ENCODE measurements around the gene GABRB1.

The GABRB1 gene

DNA sequence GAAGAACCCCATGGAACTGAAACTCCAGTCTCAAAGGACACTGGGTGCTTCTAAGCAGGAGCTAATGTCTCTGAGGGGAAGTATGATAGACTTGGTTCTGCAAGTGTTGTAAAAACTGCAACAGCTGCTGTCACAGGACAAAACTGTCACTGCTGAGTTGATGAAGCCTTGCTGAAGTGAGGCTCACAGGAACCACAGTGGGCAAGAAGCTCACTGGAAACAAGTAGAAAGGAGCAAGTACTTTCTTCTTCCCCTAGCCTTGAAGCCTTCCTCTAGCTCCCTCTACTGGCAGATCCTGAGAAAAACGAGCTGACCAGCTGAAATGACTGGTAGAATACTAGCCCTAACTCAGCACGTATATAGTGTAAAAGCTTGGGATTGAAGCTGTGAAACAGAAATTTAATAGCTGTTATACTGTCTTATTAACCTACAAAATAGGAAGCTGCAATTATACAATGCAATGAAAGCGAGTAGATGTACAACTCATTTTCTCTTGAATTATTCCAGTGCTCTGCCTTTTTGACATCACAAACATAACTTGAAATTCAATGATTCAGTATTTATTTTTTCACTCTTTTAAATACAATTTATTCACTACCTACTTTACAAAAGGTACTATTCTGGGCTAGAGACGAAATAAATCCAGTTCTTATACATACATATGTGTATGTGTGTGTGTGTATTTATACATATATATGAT is 91.4 kb downstream of the GABRB1 start:
- peak; percentile 99 for DNase-seq

GRCh38 chr4:47128991-47129390 is 97.6 kb downstream of the GABRB1 start:
- no peak for DNase-seq

DNA sequence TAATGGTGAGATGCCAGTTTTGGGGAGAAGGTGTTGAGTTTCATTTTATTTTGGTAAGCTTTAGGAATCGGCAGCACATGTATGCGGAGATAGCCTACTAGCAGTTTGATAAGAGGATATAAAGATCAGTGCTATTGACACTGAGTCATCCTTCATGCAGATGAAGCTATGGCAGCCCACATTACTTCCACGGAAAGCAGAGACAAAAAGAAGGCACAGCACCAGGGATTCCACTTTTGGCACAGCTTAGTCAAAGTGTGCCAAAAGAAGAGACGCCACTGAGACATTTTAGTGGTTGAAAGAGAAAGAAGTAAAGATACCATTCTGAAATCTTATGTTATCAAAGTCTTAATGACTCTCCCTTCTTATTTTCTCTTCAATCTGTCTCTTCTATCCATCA is 103.8 kb downstream of the GABRB1 start:
- no peak for DNase-seq

- DNase-seq, result no peak
Observed at GRCh38 chr4:47143261-47143660, 111.9 kb downstream of the GABRB1 start.

GRCh38 chr4:47145630-47146029 is 114.3 kb downstream of the GABRB1 start:
- DNase-seq, result peak; percentile 58

DNA sequence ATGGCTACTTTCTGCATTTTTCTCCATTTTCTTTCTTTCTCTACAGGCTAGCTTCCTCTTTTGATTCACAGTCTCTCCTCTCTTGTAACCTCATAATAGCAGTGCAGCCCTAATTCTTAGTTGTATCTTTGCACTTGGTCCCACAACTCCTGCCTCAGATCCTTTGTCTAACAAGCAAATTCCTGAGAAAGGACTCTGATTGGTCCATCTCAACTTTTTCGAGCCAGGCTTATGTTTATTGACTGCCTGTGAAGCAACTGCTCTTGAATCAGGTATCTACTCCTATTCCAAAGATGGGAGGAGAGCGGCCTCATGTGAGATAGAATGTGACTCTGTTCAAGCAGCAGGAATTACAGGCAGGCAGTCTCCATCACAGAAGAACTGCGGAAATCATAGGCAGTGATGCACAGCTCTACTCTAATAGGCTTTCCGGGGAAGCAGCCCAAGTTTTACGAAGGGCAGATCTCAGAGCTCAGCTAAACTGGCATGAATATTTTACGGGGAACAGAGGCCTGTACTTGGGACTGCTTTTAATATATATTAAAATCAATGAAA is 123.5 kb downstream of the GABRB1 start:
- DNase-seq, result peak; percentile 34

DNA sequence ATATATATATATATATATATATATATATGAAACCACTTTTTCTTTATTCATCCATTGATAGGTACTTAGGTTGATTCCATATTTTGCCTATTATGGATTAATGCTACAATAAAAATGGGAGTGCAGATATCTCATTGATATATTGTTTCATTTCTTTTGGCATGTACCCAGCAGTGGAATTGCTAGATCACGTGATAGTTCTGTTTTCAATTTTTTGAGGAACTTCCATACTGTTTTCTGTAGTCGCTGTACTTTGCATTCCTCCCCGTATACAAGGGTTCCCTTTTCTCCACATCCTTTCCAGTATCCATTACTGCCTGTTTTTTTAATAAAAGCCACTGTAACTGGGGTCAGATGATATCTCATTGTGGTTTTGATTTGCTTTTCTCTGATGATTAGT is 124.6 kb downstream of the GABRB1 start:
- DNase-seq, result peak; percentile 39

DNA sequence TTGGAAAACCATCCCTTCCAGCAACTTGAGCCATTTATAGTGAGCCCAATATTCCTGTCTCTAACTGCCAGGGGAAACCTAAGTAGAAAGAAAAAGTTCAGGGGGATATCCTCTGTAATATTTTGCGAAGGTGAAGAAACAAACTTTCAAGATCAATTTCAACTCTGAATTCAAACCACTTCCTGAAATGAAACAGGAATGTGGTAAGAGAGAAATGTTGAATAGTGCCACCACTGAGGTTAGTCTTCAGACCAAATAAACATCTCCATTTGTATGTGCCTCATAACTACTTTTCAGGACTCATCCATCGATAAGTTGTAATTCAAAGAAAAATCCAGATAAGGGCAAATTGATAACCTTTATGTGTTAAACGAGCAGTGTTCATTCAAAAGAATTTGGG is 128.7 kb downstream of the GABRB1 start:
- DNase-seq, result peak; percentile 76

DNA sequence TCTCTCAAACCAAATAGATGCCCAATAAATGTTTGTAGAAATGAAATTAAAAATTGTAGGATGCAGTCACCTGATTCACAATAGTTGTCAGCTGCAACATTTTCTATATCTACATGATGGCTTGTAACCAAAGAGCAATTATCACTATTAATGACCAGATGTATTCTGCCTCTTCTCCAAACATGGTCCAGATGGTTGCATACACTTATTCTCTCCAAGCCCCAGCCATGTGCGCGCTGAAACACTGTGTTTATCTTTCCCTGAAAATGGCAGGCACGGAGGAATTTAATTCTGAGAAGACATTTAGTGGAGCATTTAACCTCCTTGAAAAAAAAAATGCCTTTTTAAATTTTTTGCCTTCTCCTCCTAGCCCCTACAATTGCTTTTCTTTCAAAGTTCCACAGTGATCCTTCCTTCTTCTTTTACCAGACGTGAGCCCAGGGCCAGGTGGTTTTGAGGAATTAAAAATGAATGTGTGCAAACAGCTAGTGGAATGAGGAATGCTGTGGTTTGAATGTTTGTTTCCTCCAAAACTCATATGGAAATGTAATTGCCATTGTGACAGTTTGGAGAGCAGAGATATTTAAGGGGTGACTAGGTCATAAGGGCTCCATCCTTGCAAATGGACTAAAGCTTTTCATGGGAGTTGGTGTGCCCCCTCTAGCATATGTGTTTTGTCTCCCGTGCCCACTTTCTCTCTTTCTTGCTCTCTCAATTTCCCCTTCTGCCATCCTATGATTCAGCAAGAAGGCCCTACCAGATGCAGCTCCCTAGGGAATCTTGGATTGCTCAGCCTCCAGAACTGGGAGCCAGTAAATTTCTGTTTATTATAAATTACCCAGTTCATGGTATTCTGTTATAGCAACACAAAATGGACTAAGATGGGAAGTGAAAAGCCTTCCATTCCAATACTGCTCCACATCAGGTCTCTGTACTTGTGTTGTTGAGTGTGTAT is 136.0 kb downstream of the GABRB1 start:
- no peak for DNase-seq

GRCh38 chr4:47184083-47184482 is 152.7 kb downstream of the GABRB1 start:
- DNase-seq, result no peak

DNA sequence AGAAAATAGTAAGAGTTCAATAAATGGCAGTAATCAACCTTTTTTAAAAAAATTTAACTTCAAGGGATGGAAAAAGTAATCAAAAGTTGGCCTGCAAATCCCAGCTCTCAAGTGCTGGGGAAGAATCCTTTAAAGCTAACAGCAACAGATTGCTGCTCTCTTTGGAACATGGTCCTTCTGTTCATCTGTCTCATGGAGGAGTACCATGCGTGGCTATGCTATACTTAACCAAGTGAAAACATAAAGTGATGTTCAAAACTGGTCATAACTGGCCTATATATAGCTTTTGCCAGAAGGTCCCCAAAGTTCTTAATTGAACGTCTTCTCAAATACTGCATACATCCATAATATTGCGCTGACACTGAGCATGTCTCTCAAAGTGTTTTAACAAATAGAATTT is 154.4 kb downstream of the GABRB1 start:
- DNase-seq, result no peak

DNA sequence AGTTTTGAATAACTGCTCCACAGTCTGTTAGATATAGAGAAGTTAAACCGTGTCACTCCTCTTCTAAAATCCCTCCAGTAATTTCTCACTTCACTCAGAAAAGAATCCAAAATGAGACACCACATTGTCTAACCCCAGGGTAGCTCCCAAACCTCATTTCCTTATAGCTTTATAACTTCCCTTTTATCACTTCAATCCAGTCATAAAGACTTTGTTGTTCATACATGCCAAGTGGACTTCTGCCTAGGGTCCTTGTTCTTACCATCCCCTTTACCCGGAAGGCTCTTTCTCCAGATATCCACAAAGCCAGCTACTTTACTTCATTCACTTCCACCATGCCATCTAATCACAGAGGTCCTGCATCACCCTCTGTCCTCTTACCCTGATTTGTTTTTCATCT is 156.2 kb downstream of the GABRB1 start:
- peak; percentile 72 for DNase-seq

GRCh38 chr4:47193179-47193578 is 161.8 kb downstream of the GABRB1 start:
- no peak for DNase-seq

DNA sequence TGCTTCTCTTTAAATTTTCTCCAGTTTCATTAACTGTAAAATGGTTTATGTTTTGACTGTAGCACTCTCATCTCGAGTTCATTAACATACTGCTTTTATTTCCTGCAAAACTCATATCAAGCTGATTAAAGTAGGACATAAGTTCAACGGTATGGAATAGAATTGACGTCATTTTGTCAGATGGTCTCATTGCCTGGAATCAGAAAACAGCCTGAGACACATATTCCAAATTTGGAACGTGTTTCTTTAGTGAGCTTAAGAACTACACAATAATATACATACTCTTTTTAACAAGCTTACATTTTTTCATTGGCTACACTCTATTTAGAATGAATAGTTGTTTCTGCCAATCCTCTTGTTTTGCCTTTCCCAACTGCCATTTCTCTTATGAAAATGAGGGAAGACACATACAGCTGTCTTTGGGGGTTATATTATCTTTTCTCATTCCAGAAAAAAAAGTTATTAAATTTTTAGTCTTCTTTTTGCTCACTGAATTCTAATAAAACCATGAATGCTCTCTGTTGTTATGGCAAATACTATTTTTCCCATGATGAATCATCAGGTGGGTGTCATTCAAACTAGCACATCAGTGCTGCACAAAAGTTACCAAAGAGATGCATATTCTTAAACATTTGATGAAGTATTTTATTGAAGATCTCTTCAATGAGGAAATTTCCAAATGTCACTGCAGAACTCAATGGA is 162.8 kb downstream of the GABRB1 start:
- DNase-seq, result no peak

GRCh38 chr4:47195706-47196105 is 164.3 kb downstream of the GABRB1 start:
- DNase-seq, result no peak

- no peak for DNase-seq
Observed at GRCh38 chr4:47198791-47199190, 167.4 kb downstream of the GABRB1 start.

GRCh38 chr4:47203593-47203992 is 172.2 kb downstream of the GABRB1 start:
- no peak for DNase-seq

GRCh38 chr4:47207555-47207954 is 176.2 kb downstream of the GABRB1 start:
- no peak for DNase-seq

- no peak for DNase-seq
Observed at GRCh38 chr4:47209833-47210232, 178.5 kb downstream of the GABRB1 start.

DNA sequence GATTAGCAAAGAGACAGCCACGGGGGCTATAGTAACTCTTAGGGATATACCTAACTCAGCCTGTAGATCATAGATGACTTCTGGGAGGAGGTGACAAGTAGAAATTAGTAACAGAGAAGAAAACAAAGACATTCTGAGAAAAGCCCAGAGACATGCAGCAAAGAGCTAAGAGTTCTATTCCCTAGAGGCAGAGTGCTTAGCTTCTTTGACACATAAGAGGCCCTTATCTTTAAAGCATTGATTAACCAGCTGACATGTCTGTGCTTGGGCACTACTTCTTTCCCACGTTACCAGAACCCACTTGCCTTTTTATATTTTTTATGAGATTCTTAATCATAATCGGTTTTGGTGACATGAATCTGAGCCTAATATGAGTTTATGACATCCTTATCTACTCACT is 179.5 kb downstream of the GABRB1 start:
- DNase-seq, result no peak

DNA sequence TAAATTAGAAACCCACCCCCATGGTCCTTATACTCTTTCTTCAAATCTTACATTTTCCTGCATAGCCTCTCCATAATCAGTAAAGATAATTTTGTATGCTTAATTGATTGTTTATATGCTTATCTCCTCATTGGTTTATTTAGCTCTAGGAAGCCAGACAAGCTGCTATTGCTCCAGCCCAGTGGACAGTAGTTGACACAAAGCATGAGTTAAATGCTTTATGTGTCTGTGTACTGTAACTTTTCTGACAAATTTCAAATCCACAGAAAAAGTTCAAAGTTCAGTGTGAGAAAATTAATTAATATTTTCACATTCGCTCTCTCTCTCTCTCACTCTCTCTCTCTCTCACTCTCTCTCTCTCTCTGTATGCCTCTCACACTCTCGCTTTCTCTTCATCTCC is 181.7 kb downstream of the GABRB1 start:
- no peak for DNase-seq

- DNase-seq, result no peak
Observed at GRCh38 chr4:47213539-47213938, 182.2 kb downstream of the GABRB1 start.

GRCh38 chr4:47213971-47214370 is 182.6 kb downstream of the GABRB1 start:
- no peak for DNase-seq
